GM18873 (cell line): ENCODE data around the gene ZNF330.
A peak's percentile ranks its signal among the peaks of the same experiment; 100 is the strongest.
"Not testable (repeated sequence)": the region's sequence is repeated elsewhere in the genome, so short reads cannot be mapped to it uniquely, and the experiment has no call there.

ENCODE experiments used
- ATAC-seq: cut with Tn5 transposase; IDR thresholded peaks from one replicate; pipeline ENCODE4 v1.9.1; 2021; ENCODE audit warnings: mild to moderate bottlenecking, moderate library complexity, moderate number of reproducible peaks; ENCODE audit not compliant: unreplicated experiment, low FRiP score

The ZNF330 gene

DNA sequence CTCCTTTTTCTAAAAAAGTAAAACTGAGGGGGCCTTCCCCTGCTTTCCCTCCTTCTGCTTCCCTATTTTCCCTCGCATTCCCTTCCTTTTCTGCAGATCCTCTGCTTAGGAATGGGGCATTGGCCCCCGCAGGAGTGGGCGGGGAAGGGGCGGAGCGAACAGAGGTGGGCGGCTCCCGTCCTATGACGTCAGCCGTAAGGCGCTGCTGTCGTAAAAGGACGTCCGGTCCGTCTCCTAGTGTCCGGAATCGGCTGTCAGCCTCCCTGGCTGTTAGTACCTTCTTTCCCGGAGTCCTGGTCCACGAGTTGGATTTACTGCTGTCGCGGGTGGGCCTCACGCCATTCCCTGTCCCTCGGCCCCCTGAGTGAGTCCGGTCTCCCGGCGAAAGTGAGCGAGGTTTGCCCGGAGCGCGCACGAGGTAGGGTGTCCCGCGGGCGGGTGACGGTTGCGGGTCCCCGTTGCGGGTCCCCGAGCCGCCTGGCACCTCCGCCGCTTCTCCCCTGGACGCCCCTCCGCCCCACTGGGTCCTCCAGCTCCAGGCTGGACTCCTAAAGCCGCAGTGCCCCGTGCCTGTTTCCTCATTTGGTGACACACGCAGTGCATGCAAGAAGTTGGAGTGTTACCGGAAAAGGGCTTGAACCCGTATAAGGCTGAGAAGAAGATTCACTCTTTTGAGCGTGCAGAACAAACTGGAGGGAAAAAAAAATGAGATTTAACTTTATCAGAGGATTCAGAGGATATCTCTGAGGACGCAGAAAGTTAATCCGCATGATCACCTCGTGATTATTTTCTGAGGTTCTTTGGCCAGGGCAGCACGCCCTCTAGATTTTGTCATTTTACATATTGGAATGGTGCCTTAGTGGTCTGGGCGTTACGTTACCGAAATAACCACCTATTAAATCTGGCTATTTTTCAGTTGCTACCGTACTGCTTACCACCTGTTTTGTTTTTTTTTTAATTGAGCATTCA, at the start of gene ZNF330:
Gene ZNF330, plus strand, starts transcription at position 205 of the 969 bp plus-strand sequence. CDS start 1,477 bp downstream, outside the sequence.
- peak; percentile 83 for ATAC-seq

DNA sequence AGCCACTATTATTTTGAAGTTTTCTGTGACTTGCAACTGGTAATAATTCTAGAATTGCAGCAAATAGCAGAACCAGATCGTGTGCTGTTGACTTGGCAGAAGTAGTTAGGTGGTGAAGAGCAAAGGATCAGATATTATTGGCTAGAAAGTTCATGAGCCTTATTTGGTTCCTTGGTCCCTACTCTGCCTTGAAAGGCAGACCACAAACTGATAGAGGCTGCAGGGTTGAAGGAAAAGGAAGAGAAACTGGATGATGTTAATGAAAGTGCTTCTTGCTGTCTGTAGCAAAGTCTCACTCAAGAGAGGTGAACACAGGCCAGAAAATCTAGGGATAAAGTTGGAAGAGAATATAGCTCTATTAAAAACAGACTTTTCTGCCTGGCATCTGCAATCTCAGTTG, 46.2 kb upstream of the ZNF330 start:
- no peak for ATAC-seq

DNA sequence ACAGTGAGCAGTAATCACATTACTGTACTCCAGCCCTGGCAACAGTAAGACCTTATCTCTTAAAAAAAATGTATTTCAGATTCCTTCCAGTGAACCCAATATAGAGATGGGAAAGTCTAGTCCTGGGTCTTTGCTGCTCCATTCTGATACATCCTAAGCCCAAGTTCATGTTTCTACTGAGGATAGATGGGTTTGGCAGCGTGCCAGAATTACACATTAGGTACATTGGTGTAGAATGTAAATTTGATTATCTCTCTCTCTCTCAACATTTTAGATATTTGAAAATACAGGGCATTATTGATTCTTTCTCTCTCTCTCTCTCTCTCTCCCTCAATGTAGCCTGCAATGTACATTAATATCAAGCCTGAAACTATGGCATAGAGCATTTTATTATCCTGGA, 43.5 kb upstream of the ZNF330 start:
- no peak for ATAC-seq

DNA sequence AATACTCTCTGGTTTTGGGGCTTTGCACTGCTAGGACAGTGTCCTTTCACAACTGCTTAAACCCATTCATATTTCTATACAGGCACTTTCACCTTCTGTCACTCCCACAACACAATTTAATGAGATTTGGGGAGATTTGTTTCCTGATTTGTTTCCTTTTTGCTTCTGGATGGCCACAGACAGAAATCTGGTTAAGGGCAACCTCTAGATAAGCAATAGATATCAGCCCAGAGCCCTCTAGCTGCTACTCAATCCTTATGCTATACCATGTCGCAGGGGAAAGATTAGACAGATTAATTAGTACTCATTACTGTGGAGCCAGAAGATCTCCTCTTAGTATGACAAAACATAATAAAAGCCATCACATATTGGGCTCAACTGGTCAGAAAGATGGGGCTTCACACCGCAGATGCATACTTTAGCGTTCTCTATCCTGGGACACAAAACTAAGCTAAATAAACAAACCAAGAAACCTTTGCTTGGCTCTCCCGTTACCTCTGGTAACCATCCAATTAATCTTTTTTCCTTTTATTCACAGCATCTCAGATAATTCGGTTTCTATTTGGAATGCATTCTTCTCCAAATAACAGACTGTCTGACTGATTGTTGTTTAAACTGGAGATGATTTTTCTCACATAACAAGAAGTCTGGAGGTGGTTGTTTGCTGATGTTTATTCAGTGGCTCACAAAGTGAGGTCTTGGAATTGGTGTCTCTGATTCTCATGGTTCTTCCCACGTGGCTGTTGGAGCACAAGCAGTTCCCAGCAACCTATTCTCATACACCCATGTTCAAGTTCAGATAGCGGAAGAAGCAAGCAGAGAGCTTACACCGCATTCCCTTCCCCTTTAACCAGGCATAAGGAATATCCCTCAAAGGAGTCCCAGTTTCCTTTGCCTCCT, 41.0 kb upstream of the ZNF330 start:
- ATAC-seq: no peak

DNA sequence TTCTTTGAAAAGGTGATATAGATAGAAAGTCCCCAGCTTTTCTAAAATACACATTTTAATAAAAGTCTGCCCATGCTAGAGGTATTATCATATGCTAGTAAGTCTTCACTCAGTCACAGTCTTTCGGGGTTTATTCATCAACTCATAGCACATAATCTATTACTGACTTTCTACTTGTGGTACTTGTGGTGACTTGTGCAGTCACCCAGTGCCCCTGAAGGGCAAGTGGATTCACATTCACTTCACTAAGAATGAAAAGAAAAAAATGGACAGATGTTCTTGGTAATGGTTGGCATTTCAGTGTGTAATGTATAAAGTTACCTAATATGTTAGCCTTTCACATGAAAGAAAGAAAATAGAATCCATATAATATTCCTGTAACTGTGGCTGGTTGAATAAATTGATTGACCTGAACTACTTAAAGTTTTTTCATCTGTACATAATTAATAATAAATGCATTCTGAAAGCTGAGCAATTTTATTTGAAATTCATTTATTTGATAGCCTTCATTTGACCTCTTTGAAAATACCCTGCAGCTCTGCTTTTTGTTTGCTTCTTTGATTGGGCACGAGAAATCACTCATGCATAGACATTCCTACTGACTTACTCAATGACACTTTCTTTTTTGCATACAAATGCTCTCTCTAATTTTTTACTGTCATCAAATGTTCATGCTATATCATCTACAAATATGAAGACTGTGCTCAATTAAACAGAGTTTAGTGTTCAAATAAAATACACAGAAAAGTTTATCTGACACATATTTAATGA, 39.5 kb upstream of the ZNF330 start:
- ATAC-seq: no peak

DNA sequence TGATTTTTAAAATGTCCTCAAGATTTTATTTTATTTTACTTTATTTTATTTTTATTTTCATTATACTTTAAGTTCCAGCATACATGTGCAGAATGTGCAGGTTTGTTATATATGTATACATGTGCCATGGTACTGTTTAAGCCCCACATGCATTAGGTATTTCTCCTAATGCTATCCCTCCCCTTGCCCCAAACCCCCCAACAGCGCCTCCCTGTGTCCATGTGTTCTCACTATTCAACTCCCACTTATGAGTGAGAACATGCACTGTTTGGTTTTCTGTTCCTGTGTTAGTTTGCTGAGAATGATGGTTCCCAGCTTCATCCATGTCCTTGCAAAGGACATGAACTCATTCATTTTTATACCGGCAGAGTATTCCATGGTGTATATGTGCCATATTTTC, 37.2 kb upstream of the ZNF330 start:
- not testable (repeated sequence) for ATAC-seq

DNA sequence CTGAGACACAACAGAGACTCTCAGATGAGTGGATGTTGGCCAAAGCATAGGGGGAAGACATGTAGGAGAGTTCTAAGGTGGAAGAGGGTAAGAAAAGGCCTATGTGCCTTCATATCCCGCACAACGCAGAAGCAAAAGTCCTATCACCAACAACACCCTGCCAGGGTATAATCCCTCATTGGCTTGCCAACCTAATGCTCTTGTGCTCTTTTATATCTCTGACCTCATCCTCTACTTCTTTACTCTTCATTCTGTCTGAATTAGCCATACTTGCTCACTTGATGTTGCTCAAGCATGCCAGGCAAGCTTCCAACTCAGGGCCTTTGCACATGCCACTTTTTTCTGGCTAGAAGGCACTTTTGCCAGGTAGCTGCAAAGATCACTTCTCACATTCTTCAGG, 28.1 kb upstream of the ZNF330 start:
- no peak for ATAC-seq

DNA sequence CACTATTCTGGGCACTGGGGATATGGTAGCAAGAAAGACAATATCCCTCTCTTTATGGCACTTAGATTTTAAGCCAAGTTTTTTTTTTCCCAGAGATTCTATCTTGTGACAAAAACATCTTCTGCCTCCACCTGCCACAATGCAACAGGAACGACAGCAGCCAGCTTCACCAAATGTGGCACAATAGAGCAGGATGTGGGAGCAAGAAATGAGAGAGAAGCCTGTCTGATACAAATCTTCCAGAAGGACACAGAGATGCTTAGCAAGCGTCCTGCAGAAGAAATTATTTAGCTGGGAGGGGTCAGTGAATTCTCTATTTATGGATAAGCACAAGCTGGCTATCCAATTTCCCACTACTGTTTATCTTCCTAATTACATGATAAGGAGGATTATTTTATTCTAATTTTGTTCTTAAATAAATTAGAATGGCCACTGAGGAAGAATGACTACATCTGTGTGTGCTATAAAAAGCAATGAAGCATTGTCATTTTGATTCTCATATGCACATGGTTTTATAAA, 27.1 kb upstream of the ZNF330 start:
- no peak for ATAC-seq

DNA sequence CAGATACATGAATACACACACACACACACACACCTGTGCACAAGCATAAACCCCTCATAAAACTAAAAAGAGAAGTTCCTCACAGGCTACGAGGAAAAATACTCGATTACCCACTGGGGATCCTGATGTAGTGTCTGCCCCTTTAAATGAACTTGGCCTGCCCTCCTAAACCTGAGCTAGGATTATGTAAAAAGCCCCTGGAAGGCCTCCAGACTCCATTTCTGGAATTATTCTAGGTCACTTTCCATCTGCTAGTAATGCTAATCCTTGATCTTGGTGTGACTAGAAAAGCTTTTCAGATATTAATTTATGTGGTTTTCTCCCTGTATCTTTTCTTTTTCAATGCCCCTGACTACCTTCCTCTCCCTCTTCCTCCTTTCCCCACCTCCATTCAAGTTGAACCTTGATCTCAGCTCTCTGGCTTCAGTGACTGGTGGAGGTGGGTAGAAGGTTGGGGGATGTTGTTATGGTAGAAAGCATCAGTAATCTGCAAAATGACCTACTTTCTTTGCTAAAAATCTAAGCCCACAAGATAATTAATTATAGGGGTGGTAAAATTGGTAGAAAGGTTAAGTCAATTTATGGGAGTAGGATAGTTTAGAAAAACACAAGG, 25.5 kb upstream of the ZNF330 start:
- no peak for ATAC-seq

DNA sequence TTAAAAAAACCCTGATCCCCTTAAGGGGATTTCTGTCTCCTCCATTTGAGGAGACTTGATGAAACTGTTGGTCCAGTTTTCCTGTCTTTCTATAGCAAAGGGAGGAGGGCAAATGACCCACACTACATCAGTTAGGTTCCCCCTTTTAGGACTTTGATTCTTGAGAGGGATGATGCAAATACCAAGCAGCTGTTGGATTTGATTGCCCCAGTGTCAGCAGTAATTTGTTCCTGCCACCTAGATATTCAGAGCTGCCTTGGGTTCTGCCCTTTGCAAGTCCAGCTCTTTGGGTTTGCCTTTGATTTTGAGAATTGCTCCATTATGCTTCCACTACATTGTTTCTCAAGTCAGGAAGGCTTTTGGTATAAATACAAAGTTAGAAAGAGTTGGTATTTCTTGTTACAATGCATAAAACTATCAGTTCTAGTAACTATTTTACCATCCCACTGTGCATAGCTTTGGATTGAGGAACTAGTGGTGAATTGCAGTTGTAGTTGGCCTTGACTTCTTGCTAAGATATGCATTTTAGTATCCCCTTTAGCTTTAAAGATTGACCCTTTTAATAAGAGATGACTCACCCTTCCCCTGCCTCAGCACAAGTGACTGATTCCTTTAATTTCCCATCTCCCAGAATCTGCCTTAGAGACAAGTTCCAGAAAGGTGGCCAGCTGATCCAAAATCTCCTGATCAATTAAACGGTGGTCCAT, 24.3 kb upstream of the ZNF330 start:
- ATAC-seq: no peak

DNA sequence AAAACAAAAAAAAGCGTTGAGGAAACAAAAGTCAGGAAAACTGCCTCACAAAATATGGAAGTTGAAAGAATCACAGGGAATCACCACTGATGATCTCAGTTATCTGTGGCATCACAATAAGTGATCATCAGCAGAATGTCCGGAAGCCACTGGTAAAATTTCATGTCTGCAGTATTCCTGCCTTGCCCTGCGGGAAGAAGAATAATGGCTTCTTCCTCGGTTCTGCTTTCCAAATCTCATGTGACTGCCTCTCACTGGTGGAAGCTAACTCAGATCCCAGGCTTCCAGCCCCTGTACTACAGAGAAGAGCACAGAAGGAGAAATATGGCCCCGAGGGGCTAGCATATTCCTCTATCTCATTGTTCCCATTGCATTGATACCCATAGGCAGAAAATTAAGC, 12.7 kb upstream of the ZNF330 start:
- ATAC-seq: no peak

DNA sequence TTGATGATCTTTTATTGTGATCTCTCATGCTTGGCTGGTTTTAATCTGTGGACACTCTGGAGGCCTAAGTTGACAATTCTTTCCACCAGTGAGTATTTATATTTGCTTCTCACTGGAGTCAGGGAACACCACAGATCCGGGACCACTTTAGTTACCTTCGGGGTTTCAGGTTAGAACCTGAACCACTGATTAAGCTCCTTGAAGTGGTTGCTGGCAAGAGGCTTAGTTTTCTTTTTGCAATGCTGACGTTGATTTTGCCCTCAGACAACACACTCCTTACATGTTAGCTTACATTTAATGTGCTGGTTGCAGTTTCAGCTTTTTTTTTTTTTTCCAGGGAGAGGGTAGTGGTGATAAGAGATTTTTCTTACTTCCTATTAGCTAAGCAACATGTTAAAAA, 10.5 kb upstream of the ZNF330 start:
- ATAC-seq: no peak

DNA sequence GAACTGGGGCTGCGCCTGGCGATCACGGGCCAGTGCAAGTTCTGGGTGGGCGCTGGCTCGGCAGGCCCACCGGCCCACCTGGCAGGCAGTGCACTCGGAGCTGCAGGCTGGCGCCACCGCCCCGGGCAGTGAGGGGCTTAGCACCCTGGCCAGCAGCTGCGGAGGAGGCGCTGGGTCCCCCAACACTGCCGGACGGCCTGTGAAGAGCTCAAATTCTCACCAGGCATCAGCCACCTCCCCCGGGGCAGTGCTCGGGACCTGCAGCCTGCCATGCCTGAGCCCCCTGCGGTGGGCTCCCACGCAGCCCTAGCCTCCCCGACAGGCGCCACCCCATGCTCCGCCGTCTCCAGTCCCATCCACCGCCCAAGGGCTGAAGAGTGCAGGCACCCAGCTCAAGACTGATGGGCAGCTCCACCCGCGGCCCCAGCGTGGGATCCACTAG, 7.1 kb upstream of the ZNF330 start:
- no peak for ATAC-seq

DNA sequence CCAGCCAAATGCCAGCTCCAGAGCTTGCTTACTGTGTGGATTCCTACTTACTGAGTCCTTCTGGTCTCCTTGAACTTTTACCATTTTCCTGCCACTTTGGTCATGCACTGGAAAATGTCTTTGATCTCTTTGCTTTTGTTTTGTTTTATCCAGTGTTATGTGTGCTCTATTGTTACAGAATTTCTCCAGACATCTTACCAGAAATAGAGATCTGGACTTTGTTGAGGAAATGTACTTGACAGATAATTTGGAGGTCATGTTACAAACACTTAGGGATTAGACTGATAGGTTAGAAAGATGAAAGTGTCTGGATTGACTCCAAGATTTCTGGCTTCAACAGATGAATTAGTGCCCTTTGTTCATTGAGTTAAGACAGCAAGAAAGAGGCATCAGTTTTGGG, 5.7 kb upstream of the ZNF330 start:
- ATAC-seq: no peak

DNA sequence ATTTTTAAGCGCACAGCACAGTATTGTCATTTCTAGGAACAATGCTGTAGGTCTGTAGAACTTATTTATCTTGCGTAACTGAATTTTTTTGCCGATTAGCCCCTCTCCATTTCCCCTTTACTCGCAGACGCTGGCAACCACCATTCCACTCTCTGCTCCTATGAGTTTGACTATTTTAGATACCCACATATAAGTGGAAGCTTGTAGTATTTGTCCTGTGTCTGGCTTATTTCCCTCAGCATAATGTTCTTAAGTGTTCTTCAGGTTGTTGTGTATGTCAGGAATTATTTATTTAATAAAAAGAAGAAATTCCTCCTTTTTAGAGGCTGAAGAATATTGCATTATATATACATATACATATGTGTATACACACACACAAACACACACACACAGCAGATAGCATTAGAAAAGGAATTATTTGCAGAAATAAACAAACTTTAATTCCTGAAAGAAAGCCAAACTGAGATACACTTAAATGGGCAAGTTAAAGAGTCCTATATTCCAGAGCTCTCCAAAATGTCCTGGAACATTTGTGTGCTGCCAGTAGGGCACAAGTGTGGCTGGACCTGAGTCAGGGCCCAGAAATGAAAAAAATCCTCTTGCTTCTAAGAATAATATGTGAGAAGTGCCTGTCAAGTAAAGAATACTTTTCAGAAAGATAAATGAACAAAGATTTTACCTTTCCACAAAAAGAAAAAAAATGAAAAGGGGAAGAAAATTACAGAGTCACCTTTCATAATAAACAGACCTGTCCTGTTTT, 4.5 kb upstream of the ZNF330 start:
- ATAC-seq: no peak

DNA sequence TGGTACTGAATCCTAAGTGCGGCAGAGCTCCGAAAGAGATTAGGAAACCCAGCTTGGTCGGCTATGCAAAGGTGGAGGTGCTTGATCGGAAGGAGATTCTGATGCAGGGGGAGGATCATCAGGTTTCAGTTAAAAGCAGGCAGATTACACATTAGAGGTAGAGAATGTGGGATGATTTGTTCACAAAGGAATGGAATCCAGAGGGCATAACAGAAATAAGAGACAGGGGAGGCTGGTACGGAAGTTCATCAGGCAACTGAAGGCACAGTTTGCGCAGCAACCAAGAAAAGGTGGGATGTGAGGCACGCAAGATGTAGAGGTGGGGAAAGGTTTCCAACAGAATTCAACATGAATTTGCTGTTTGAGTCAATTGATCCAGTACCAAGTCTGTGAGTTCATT, 424 bp upstream of the ZNF330 start:
- peak; percentile 14 for ATAC-seq

DNA sequence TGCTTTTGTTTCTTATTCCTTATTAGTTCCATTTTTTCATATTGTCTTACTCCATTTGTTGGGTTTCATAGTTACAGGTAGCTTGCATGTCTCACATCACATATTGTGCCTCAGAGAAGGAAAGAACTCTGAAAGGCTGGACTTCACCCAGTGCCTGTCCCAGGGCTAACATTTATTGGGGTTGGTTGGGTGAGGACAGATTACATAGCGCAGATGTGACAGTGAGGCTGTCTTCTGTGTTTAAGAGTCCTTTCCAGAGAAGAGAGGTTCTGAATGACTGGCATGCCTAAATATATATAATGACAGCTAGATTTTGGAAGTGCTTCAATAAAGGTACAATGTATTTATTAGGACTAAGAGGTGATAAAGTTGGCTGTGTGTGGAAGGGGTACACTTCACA, 2.7 kb downstream of the ZNF330 start:
- no peak for ATAC-seq

DNA sequence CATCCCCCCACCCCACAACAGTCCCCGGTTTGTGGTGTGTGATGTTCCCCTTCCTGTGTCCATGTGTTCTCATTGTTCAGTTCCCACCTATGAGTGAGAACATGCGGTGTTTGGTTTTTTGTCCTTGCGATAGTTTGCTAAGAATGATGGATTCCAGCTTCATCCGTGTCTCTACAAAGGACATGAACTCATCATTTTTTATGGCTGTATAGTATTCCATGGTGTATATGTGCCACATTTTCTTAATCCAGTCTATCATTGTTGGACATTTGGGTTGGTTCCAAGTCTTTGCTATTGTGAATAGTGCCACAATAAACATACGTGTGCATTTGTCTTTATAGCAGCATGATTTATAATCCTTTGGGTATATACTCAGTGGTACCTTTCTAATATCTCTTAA, 6.6 kb downstream of the ZNF330 start:
- ATAC-seq: not testable (repeated sequence)
